HepG2 (cell line): ENCODE data around the gene HAUS1. TPM values are rescaled to one million over a fixed set of nuclear protein-coding genes. Genes with fewer than 3 reads are reported as not detected.

Source experiments
- CCAR2 ChIP-seq: fragments of 200-400 bp; formaldehyde crosslinking; optimal IDR thresholded peaks from 2 replicates; pipeline ENCODE3; 2018; ENCODE audit warnings: low read depth, mild to moderate bottlenecking, low read length, moderate library complexity
- CHD4 ChIP-seq: fragments of 200-600 bp; sonication (generic); IDR thresholded peaks from 2 replicates; pipeline ENCODE4 v1.7.0; 2017; ENCODE audit warnings: mild to moderate bottlenecking, low read length, borderline replicate concordance
- EZH2 ChIP-seq: conservative IDR thresholded peaks from 2 replicates; pipeline ENCODE4 v1.6.1; 2012; ENCODE audit warnings: mild to moderate bottlenecking, low read depth, low read length, moderate library complexity
- NAIF1 ChIP-seq: sonication (generic); formaldehyde crosslinking; IDR thresholded peaks from 2 replicates; pipeline ENCODE4 v1.5.0; 2020; ENCODE audit warnings: mild to moderate bottlenecking, missing genetic modification reagents, borderline replicate concordance
- NCOA2 ChIP-seq: sonication (generic); formaldehyde crosslinking; IDR thresholded peaks from 2 replicates; pipeline ENCODE4 v1.8.0; 2022; ENCODE audit warnings: inconsistent platforms
- NR2F6 ChIP-seq, 2 experiments: IDR thresholded peaks; 2 replicates each; pipeline ENCODE4 v1.6.1; 2016; ENCODE audit warnings: antibody characterized with exemption in 1 of 2, mild to moderate bottlenecking in 1 of 2
- ZC3H13 ChIP-seq: sonication (generic); formaldehyde crosslinking; IDR thresholded peaks from 2 replicates; pipeline ENCODE4 v1.8.1; 2023; ENCODE audit warnings: mild to moderate bottlenecking, missing genetic modification reagents, moderate library complexity
- ZNF235 ChIP-seq: sonication (generic); formaldehyde crosslinking; IDR thresholded peaks from 2 replicates; pipeline ENCODE4 v1.8.1; 2023; ENCODE audit warnings: mild to moderate bottlenecking, missing genetic modification reagents, borderline replicate concordance
- ZNF292 ChIP-seq: sonication (generic); formaldehyde crosslinking; IDR thresholded peaks from 2 replicates; pipeline ENCODE4 v1.8.1; 2022; ENCODE audit warnings: mild to moderate bottlenecking, low read depth, missing genetic modification reagents, borderline replicate concordance
- ZNF30 ChIP-seq: sonication (generic); formaldehyde crosslinking; IDR thresholded peaks from 2 replicates; pipeline ENCODE4 v1.5.0; 2020; ENCODE audit warnings: mild to moderate bottlenecking, missing genetic modification reagents
- ZNF556 ChIP-seq: sonication (generic); formaldehyde crosslinking; IDR thresholded peaks from 2 replicates; pipeline ENCODE4 v1.4.0; 2020; ENCODE audit warnings: mild to moderate bottlenecking, missing genetic modification reagents, borderline replicate concordance
- ZNF703 ChIP-seq: sonication (generic); formaldehyde crosslinking; IDR thresholded peaks from 2 replicates; pipeline ENCODE4 v1.5.1; 2020; ENCODE audit warnings: missing genetic modification reagents, mild to moderate bottlenecking, moderate library complexity, borderline replicate concordance
- ZNF746 ChIP-seq: sonication (generic); formaldehyde crosslinking; IDR thresholded peaks from 2 replicates; pipeline ENCODE4 v1.8.0; 2022; ENCODE audit warnings: mild to moderate bottlenecking, missing genetic modification reagents
- ZNF772 ChIP-seq: sonication (generic); formaldehyde crosslinking; IDR thresholded peaks from 2 replicates; pipeline ENCODE4 v1.5.0; 2020; ENCODE audit warnings: mild to moderate bottlenecking, missing genetic modification reagents
- ZNF790 ChIP-seq: sonication (generic); formaldehyde crosslinking; IDR thresholded peaks from 2 replicates; pipeline ENCODE4 v1.8.0; 2022; ENCODE audit warnings: missing genetic modification reagents, mild to moderate bottlenecking, borderline replicate concordance
- polyA plus RNA-seq, 8 experiments: library from polyadenylated mRNA; depleted of rRNA in 3 of 8; stranded (reverse) in 7 of 8; unstranded in 1 of 8; fragments of >200 nt; fragmentation: Illumina TruSeq in 4 of 8; extraction: Trizol in 4 of 8; gene quantifications; 2 replicates each; pipeline versions ENCODE4 v1.2.1 to v1.2.3, GENCODE V29; 2011 to 2016; ENCODE audit warnings: low read depth in 4 of 8, missing spikeins in 1 of 8, mixed read lengths in 1 of 8; ENCODE audit not compliant: insufficient read depth in 1 of 8
- total RNA-seq, 5 experiments: library from RNA; depleted of rRNA; stranded (reverse); fragments of >200 nt; fragmentation: Illumina TruSeq; extraction: Trizol; gene quantifications; 2 replicates each; pipeline ENCODE4 v1.2.3, GENCODE V29; 2016; ENCODE audit warnings: low read depth in 1 of 5
- TF ChIP-seq, protein P1 (sequence below): sonication (generic); formaldehyde crosslinking; conservative IDR thresholded peaks from 2 replicates; pipeline ENCODE4 v1.8.0; 2022; ENCODE audit warnings: missing genetic modification reagents
- TF ChIP-seq, protein P2 (sequence below): sonication (generic); formaldehyde crosslinking; IDR thresholded peaks from 2 replicates; pipeline ENCODE4 v1.4.0; 2020; ENCODE audit warnings: missing genetic modification reagents, mild to moderate bottlenecking, borderline replicate concordance
- TF ChIP-seq, protein P3 (sequence below): sonication (generic); formaldehyde crosslinking; IDR thresholded peaks from 2 replicates; pipeline ENCODE4 v1.8.0; 2022; ENCODE audit warnings: missing genetic modification reagents, low read depth, mild to moderate bottlenecking, borderline replicate concordance
- TF ChIP-seq, protein P4 (sequence below): sonication (generic); formaldehyde crosslinking; IDR thresholded peaks from 2 replicates; pipeline ENCODE4 v1.5.0; 2020; ENCODE audit warnings: mild to moderate bottlenecking, missing genetic modification reagents
- TF ChIP-seq, protein P5 (sequence below): sonication (generic); formaldehyde crosslinking; IDR thresholded peaks from 2 replicates; pipeline ENCODE4 v1.4.0; 2020; ENCODE audit warnings: mild to moderate bottlenecking, missing genetic modification reagents

Gene HAUS1
- total and polyA plus RNA-seq, 2 of the 13 experiments (the other 11 are each of a cell fraction or from before 2014, with no cell fraction given): 20.6 to 59.2 TPM

DNA sequence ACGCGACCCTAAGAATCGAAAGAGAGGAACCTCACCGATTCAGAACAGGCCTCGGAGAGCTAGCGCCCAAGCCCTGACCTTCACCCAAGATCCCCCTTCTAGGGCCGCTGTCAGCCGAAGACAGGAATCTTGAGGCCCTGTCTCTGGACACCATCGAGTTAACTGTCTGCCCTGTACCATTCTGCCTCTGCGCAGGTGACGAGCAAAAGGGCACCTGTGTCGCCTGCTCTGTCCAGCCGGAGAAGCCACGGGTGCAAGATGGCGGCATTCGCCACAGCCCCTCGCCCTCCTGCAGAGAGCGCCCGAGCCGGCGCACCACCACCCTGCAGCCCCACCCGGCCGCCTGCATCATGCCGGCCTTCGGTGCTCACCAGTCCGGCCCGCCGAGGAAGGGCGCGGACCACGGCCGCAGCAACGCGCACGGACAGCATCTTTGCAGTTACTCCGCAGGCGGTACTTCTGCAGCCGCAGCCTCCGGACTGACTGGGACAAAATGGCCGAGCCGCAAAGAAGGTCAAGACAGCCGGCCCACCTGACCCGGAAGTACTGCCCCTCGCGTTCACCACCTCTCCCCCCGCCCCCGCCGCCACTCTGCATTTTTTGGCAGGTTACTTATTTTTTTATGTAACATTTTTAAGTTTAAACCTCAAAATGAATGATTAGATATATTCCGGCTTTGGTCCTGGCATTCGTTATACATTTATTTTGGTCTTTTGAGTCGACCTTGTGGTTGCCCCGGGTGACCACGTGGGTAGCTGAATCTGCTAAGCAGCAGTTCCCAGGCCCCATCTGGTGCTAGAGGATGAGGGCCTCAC lies 6.2 kb upstream of the HAUS1 start, which contains the start of gene ATP5F1A (continued):
- TF ChIP-seq, protein P1, sequence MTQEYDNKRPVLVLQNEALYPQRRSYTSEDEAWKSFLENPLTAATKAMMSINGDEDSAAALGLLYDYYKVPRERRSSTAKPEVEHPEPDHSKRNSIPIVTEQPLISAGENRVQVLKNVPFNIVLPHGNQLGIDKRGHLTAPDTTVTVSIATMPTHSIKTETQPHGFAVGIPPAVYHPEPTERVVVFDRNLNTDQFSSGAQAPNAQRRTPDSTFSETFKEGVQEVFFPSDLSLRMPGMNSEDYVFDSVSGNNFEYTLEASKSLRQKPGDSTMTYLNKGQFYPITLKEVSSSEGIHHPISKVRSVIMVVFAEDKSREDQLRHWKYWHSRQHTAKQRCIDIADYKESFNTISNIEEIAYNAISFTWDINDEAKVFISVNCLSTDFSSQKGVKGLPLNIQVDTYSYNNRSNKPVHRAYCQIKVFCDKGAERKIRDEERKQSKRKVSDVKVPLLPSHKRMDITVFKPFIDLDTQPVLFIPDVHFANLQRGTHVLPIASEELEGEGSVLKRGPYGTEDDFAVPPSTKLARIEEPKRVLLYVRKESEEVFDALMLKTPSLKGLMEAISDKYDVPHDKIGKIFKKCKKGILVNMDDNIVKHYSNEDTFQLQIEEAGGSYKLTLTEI (CRISPR knock-in tag): no peak
- TF ChIP-seq NAIF1 (CRISPR knock-in tag): no peak
- TF ChIP-seq CCAR2: no peak
- TF ChIP-seq, protein P2, sequence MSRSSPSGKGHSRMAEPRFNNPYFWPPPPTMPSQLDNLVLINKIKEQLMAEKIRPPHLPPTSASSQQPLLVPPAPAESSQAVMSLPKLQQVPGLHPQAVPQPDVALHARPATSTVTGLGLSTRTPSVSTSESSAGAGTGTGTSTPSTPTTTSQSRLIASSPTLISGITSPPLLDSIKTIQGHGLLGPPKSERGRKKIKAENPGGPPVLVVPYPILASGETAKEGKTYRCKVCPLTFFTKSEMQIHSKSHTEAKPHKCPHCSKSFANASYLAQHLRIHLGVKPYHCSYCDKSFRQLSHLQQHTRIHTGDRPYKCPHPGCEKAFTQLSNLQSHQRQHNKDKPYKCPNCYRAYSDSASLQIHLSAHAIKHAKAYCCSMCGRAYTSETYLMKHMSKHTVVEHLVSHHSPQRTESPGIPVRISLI (CRISPR knock-in tag): no peak
- no peak for TF ChIP-seq ZC3H13 (CRISPR knock-in tag)
- TF ChIP-seq ZNF772 (CRISPR knock-in tag): no peak
- TF ChIP-seq ZNF746: peak; percentile 48; the same call in 1 of the 2 replicates
- TF ChIP-seq ZNF292 (CRISPR knock-in tag): no peak
- no peak for TF ChIP-seq EZH2
- no peak for TF ChIP-seq ZNF556 (CRISPR knock-in tag)
- TF ChIP-seq, protein P3, sequence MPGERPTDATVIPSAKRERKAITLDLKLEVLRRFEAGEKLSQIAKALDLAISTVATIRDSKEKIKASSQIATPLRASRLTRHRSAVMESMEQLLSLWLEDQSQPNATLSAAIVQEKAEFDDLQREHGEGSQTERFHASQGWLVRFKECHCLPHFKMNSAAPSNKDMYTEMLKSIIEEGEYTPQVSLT (CRISPR knock-in tag): no peak
- TF ChIP-seq CHD4: no peak
- TF ChIP-seq ZNF235 (CRISPR knock-in tag): peak; percentile 65; the same call in 1 of the 2 replicates
- no peak for TF ChIP-seq ZNF703 (CRISPR knock-in tag)
- peak; percentile 82 for TF ChIP-seq ZNF790 (CRISPR knock-in tag)
- TF ChIP-seq NR2F6 (IDR thresholded peaks at IDR 0.05): no peak; the same call in 1 of the 2 replicates
- peak; percentile 7; the same call in 1 of the 2 replicates for TF ChIP-seq NR2F6 (CRISPR knock-in tag; IDR thresholded peaks at IDR 0.05)
- 0 out of 2 replicates have a peak, but pooled peaks have one; percentile 8 for TF ChIP-seq NCOA2 (CRISPR knock-in tag)
- TF ChIP-seq, protein P4, sequence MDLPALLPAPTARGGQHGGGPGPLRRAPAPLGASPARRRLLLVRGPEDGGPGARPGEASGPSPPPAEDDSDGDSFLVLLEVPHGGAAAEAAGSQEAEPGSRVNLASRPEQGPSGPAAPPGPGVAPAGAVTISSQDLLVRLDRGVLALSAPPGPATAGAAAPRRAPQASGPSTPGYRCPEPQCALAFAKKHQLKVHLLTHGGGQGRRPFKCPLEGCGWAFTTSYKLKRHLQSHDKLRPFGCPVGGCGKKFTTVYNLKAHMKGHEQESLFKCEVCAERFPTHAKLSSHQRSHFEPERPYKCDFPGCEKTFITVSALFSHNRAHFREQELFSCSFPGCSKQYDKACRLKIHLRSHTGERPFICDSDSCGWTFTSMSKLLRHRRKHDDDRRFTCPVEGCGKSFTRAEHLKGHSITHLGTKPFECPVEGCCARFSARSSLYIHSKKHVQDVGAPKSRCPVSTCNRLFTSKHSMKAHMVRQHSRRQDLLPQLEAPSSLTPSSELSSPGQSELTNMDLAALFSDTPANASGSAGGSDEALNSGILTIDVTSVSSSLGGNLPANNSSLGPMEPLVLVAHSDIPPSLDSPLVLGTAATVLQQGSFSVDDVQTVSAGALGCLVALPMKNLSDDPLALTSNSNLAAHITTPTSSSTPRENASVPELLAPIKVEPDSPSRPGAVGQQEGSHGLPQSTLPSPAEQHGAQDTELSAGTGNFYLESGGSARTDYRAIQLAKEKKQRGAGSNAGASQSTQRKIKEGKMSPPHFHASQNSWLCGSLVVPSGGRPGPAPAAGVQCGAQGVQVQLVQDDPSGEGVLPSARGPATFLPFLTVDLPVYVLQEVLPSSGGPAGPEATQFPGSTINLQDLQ (CRISPR knock-in tag): no peak; the same call in 1 of the 2 replicates
- TF ChIP-seq ZNF30: no peak; the same call in 1 of the 2 replicates
- TF ChIP-seq, protein P5, sequence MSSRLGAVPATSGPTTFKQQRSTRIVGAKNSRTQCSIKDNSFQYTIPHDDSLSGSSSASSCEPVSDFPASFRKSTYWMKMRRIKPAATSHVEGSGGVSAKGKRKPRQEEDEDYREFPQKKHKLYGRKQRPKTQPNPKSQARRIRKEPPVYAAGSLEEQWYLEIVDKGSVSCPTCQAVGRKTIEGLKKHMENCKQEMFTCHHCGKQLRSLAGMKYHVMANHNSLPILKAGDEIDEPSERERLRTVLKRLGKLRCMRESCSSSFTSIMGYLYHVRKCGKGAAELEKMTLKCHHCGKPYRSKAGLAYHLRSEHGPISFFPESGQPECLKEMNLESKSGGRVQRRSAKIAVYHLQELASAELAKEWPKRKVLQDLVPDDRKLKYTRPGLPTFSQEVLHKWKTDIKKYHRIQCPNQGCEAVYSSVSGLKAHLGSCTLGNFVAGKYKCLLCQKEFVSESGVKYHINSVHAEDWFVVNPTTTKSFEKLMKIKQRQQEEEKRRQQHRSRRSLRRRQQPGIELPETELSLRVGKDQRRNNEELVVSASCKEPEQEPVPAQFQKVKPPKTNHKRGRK (CRISPR knock-in tag): no peak
